Measurements from ENCODE around the gene GRID1. TPM values are rescaled to one million over a fixed set of nuclear protein-coding genes. Genes with fewer than 3 reads are reported as not detected.

Gene GRID1
- total and polyA plus RNA-seq, 10 of the 15 experiments (the other 5 are each of a cell fraction or from before 2014, with no cell fraction given) = 0.04 to 0.62 (median 0.08) TPM; not detected in 5

- SMC1A ChIA-PET (ENCODE audit: uncharacterized antibody, unreplicated experiment) = no interaction called here
- 6% methylated on average over 6 of the region's 6 CpGs for WGBS (ENCODE audit: insufficient coverage, insufficient replicate concordance, low lambda C conversion rate, missing lambda C conversion rate)
- FAIRE-seq = no peak
- TF ChIP-seq RB1 (IDR thresholded peaks at IDR 0.05; ENCODE audit: borderline replicate concordance) (no peak), PAX5 (IDR thresholded peaks at IDR 0.05; ENCODE audit: borderline replicate concordance, low read depth, low read length) (no peak), EED (IDR thresholded peaks at IDR 0.05; ENCODE audit: low read depth) (no peak), HDAC6 (IDR thresholded peaks at IDR 0.05; ENCODE audit: unreplicated experiment) (no peak), CUX1 (IDR thresholded peaks at IDR 0.05; ENCODE audit: insufficient replicate concordance, low read depth, low read length) (no peak), EP300 (IDR thresholded peaks at IDR 0.05; ENCODE audit: borderline replicate concordance in 1 of 2, control insufficient read depth in 1 of 2, low read depth in 2 of 2, low read length in 2 of 2) (no peak)
- no peak for DNase-seq (ENCODE audit: low read depth, low spot score)
- Histone ChIP-seq H2AFZ (ENCODE audit: control insufficient read depth, low read depth, low read length) (no peak overlapping the region), H3K4me3 (no peak overlapping the region), H3K27ac (ENCODE audit: control insufficient read depth, insufficient read depth) (no peak overlapping the region), H3K4me2 (ENCODE audit: control insufficient read depth, insufficient read depth) (no peak overlapping the region), H3K4me1 (ENCODE audit: control insufficient read depth, insufficient read depth, low read length) (no peaks in the 10 kb centered on the region), H3K9me3 (replicated peaks; ENCODE audit: control insufficient read depth, insufficient read depth, low read length) (no peaks in the 10 kb centered on the region), H3K27me3 (replicated peaks in 1 of 2; ENCODE audit: control insufficient read depth in 2 of 2, insufficient read depth in 2 of 2, low read length in 1 of 2) (peaks cover 0 to 2% of the 10 kb centered on the region in 2 experiments; a peak in 1 of 4 replicates), H3K79me2 (ENCODE audit: control insufficient read depth, insufficient read depth, low read length) (no peaks in the 10 kb centered on the region), H3K9ac (ENCODE audit: control insufficient read depth, insufficient read depth, low read length) (no peak overlapping the region), H4K20me1 (ENCODE audit: control insufficient read depth, insufficient read depth) (no peaks in the 10 kb centered on the region), H3K36me3 (ENCODE audit: control insufficient read depth in 2 of 2, insufficient read depth in 2 of 2, low read length in 1 of 2) (no peaks in the 10 kb centered on the region)
- CTCF ChIA-PET = no interaction called here
- no TSS peak for BruUV-seq (replicated peaks)
- in situ Hi-C loops (cut with MboI) (no loop called here), intact Hi-C loops (cut with micrococcal nuclease; ENCODE audit: unreplicated experiment) (no loop called here)
- no peak for ATAC-seq
- POLR2A ChIA-PET = no interaction called here
- RAD21 ChIA-PET (ENCODE audit: unreplicated experiment) = no interaction called here
These were observed 174.4 kb downstream of the GRID1 start for GRCh38 chr10:86192147-86192546.
